IPS-18a (cell line): ENCODE measurements around the gene HNRNPD.
"Not testable (repeated sequence)": the region's sequence is repeated elsewhere in the genome, so short reads cannot be mapped to it uniquely, and the experiment has no call there.

Source experiments
- H3K27ac ChIP-seq: one replicate; pipeline ENCODE4 v1.5.1; 2013; ENCODE audit warnings: low read length
- H3K27me3 ChIP-seq: one replicate; pipeline ENCODE4 v1.6.1; 2013; ENCODE audit warnings: mild to moderate bottlenecking, low read length; ENCODE audit not compliant: control insufficient read depth, insufficient read depth
- H3K36me3 ChIP-seq: one replicate; pipeline ENCODE4 v1.6.1; 2013; ENCODE audit warnings: low read depth, low read length; ENCODE audit not compliant: control insufficient read depth
- H3K4me1 ChIP-seq: one replicate; pipeline ENCODE4 v1.6.1; 2013; ENCODE audit warnings: low read depth, low read length; ENCODE audit not compliant: control insufficient read depth
- H3K4me3 ChIP-seq: one replicate; pipeline ENCODE4 v1.5.1; 2013; ENCODE audit warnings: low read length
- H3K9ac ChIP-seq: one replicate; pipeline ENCODE4 v1.6.1; 2013; ENCODE audit warnings: mild to moderate bottlenecking, low read length, moderate library complexity
- H3K9me3 ChIP-seq: one replicate; pipeline ENCODE4 v1.6.1; 2013; ENCODE audit warnings: low read depth, low read length; ENCODE audit not compliant: control insufficient read depth

HNRNPD gene, protein sequence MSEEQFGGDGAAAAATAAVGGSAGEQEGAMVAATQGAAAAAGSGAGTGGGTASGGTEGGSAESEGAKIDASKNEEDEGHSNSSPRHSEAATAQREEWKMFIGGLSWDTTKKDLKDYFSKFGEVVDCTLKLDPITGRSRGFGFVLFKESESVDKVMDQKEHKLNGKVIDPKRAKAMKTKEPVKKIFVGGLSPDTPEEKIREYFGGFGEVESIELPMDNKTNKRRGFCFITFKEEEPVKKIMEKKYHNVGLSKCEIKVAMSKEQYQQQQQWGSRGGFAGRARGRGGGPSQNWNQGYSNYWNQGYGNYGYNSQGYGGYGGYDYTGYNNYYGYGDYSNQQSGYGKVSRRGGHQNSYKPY

DNA sequence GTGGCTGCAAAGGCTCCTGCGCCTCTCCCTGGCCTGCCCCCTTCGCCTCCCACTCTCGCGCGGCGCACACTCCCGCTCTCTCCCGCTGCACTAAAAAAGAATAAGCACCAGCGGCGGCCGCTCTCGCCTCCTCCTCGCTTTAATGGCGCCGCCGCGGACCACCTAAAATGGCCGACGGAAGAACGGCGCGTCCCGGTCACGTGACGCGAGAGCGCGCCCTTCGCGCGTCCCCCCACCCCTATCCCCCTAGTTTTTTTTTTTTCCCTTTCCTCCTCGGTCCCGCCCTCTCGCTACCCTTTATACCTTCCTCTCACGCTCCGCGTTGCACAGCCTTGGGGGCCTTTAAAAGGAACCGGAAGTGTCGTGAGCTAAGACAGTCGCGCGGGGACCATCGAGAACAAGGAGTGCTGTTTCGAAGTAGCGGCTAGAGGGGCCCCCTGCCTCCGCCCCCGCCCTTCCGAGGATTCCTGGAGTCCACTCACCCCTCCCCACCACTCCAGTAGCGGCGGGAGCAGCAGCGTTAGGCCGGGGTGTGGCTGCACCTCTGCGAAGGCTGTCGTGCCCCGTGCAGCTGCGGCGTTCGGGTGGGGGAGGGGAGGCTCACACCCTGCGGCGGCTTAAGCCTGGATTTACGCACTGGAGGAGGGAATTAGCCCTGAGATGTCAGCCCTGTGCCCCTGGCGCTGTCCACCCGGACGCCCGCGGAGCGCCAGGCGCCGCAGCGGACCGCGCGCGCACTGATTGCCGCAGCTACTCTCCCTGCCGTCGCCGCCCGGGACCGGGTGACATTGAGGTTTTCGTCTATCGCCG, at the start of gene HNRNPD:
TSS of gene HNRNPD (minus strand) at position 176 of the 810 bp plus-strand sequence. CDS start 313 bp downstream, outside the sequence.
- peak within 1 kb of the TSS; percentile 100 for H3K9ac ChIP-seq
- no peaks in the 10 kb centered on the region for H3K9me3 ChIP-seq
- peaks cover 21% of the 10 kb centered on the region for H3K4me1 ChIP-seq
- H3K27me3 ChIP-seq, result no peaks in the 10 kb centered on the region
- H3K27ac ChIP-seq, result peak within 1 kb of the TSS; percentile 96
- H3K4me3 ChIP-seq, result peak within 1 kb of the TSS; percentile 96
- H3K36me3 ChIP-seq, result peaks cover 38% of the 10 kb centered on the region

DNA sequence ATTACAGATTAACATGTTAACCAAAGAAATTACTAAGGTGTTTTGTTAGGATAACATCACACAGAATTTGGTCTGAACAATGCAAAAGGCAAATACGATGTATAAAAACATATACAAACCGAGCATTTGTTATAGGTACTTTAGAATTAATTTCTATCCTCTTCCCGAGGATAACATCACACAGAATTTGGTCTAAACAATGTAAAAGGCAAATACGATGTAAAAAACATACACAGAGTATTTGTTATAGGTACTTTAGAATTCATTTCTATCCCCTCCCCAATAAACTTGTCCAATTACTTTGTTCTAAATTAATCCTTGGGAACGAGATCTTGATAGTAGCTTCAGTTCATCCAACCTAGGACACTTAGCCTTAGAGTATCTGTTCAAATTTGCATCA, 48.8 kb upstream of the HNRNPD start:
- Histone ChIP-seq H3K36me3 (peaks cover 47% of the 10 kb centered on the region), H3K9ac (no peak overlapping the region), H3K4me1 (peaks cover 9% of the 10 kb centered on the region), H3K9me3 (no peaks in the 10 kb centered on the region), H3K27ac (no peak overlapping the region), H3K27me3 (no peaks in the 10 kb centered on the region), H3K4me3 (no peak overlapping the region)

DNA sequence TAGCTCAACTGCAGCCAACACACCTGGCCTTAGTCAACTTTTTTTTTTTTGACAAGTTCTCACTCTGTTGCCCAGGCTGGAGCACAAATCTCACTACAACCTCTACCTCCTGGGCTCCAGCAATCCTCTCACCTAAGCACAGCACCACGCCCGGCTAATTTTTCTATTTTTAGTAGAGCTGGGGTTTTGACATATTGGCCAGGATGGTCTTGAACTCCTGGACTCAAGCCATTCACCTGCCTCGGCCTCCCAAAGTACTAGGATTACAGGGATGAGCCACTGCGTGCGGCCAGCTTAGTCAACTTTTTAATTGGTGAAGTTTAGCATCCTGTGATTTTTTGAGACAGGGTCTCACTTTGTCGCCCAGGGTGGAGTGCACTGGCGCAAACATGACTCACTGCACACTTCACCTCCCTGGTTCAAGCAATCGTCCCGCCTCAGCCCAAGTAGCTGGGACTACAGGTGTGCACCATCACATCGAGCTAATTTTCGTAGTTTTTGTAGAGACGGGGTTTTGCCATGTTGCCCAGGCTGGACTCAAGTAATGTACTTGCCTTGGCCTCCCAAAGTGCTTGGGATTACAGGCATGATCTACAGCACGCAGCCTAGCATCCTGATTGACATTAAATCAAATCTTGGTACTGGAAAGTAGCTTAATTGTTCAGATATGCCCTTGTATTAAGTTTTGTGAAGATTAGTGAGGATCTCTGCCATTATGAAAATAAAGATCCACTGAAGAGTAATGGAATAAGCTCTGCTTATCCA, 48.2 kb upstream of the HNRNPD start:
- H3K27me3 ChIP-seq, result no peaks in the 10 kb centered on the region
- H3K4me1 ChIP-seq, result peaks cover 6% of the 10 kb centered on the region
- no peak overlapping the region for H3K27ac ChIP-seq
- peaks cover 41% of the 10 kb centered on the region for H3K36me3 ChIP-seq
- no peak overlapping the region for H3K9ac ChIP-seq
- H3K9me3 ChIP-seq, result no peaks in the 10 kb centered on the region
- H3K4me3 ChIP-seq, result no peak overlapping the region

DNA sequence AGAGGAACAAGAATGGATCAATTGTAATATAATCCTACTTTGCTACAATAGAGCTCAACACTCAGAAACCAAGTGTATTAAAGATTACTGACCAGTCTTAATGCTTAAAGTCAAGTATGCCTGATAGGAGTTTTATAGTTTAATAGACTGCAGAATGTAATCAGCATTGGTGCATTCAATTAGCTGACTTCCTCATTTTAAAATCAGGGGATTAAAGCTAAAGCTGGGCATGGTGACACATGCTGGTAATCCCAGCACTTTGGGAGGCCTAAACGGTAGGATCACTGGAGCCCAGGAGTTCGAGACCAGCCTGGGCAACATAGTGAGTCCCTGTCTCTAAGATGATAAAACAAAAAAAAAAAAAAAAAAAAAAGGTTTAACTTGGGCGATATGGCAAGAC, 45.7 kb upstream of the HNRNPD start:
- no peak overlapping the region for H3K27ac ChIP-seq
- H3K36me3 ChIP-seq, result peaks cover 16% of the 10 kb centered on the region
- no peaks in the 10 kb centered on the region for H3K9me3 ChIP-seq
- no peaks in the 10 kb centered on the region for H3K27me3 ChIP-seq
- H3K4me3 ChIP-seq, result no peak overlapping the region
- H3K4me1 ChIP-seq, result peaks cover 8% of the 10 kb centered on the region
- H3K9ac ChIP-seq, result no peak overlapping the region

DNA sequence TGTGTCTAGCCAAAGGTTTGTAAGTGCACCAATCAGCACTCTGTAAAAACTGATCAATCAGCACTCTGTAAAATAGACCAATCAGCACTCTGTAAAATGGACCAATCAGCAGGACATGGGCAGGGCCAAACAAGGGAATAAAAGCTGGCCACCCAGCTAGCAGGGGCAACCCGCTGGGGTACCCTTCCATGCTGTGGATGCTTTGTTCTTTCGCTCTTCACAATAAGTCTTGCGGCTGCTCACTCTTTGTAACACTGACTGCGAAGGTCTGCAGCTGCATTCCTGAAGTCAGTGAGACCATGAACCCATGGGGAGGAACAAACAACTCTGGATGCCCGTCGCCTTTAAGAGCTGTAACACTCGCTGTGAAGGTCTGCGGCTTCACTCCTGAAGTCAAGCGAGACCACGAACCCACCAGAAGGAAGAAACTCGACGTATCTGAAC, 42.2 kb upstream of the HNRNPD start:
- no peaks in the 10 kb centered on the region for H3K36me3 ChIP-seq
- H3K9me3 ChIP-seq, result no peaks in the 10 kb centered on the region
- H3K4me1 ChIP-seq, result peaks cover 8% of the 10 kb centered on the region
- H3K9ac ChIP-seq, result no peak overlapping the region
- H3K27ac ChIP-seq, result no peak overlapping the region
- H3K27me3 ChIP-seq, result no peaks in the 10 kb centered on the region
- no peak overlapping the region for H3K4me3 ChIP-seq

DNA sequence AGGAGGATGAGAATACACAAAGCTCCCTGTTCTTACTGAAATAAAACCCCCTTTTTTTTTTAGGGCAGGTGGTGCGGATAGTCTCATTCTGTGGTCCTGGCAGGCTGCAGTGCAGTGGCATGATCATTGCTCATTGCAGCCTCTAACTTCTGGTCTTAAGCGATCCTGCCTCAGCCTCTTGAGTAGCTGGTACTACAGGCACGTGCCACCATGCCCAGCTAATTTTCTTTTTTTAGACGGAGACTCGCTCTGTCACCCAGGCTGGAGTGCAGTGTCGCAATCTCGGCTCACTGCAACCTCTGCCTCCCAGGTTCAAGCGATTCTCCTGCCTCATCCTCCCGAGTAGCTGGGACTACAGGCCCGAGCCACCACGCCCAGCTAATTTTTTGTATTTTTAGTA, 41.3 kb upstream of the HNRNPD start:
- H3K27me3 ChIP-seq, H3K36me3 ChIP-seq, H3K9ac ChIP-seq, H3K9me3 ChIP-seq, H3K4me1 ChIP-seq, H3K4me3 ChIP-seq, H3K27ac ChIP-seq: not testable (repeated sequence)

DNA sequence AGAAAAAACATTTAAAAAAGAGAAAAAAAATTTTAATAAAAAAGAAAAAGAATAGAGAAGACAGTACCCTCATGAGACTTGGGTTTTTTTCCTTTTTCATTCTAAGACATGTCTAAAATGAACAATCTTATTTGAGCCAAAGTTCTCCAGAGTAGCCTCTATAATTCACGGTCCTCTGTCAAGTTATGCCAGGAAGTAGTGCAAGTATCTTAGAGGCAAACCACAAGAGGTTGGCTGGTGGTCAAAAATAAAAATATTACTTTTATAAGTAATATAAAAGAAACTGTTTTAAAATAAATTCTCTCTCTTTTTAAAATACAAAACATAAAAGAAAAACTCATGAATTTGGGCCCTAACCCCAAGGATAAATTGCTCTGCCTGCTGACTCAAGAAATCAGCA, 29.9 kb upstream of the HNRNPD start:
- Histone ChIP-seq H3K27me3 (no peaks in the 10 kb centered on the region), H3K4me3 (no peak overlapping the region), H3K9ac (no peak overlapping the region), H3K9me3 (no peaks in the 10 kb centered on the region), H3K27ac (no peak overlapping the region), H3K4me1 (no peaks in the 10 kb centered on the region), H3K36me3 (no peaks in the 10 kb centered on the region)

DNA sequence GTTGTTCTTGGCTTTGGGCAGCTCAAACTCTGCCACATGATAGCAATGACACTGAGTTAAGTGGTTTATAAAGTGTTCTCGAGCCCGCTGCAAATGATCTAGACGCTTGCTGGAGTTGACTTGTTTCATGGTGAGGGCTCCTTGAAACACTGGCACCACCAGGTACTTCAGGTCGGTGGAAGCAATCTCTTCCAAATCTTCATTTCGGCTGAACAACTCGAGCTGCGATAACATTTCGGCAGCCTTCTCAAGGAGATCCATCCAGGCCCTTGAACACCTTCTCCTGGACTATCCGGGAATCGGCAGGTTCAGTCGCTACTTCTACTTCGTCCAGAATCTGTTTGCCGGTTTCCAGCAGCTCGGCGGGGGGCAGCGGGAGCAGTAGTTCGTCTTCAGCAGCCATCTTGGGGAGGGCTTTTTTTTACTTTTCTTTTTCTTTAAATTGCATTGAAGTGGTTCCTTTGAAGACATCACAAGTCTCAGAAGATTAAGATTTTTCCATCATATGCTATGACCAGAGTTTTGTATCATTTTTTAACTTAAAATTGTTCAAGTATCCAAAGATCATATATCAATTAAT, 28.5 kb upstream of the HNRNPD start:
- H3K9ac ChIP-seq, result no peak overlapping the region
- H3K4me3 ChIP-seq, result no peak overlapping the region
- no peaks in the 10 kb centered on the region for H3K9me3 ChIP-seq
- no peak overlapping the region for H3K27ac ChIP-seq
- no peaks in the 10 kb centered on the region for H3K4me1 ChIP-seq
- no peaks in the 10 kb centered on the region for H3K27me3 ChIP-seq
- no peaks in the 10 kb centered on the region for H3K36me3 ChIP-seq

DNA sequence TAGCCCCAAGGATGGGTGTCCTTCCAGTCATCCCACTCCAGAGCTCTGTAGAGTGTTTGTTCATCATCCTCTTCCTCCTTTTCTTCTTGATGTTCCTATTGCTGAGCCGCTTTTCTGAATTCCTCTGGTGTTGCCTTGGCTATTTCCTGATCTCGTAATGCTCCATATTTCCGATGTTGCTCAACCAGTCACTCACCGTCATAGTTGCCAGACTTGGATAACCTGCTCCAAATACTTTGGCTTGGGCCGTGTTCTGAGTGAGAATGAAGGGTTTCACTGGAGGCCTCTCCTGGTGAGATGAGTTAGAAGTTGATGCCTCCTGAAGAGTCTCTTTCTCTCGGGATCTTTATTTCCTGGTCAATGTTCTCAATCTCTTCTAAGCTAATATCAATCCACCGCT, 27.8 kb upstream of the HNRNPD start:
- Histone ChIP-seq H3K9ac (no peak overlapping the region), H3K27ac (no peak overlapping the region), H3K9me3 (no peaks in the 10 kb centered on the region), H3K4me3 (no peak overlapping the region), H3K36me3 (no peaks in the 10 kb centered on the region), H3K27me3 (no peaks in the 10 kb centered on the region), H3K4me1 (no peaks in the 10 kb centered on the region)

DNA sequence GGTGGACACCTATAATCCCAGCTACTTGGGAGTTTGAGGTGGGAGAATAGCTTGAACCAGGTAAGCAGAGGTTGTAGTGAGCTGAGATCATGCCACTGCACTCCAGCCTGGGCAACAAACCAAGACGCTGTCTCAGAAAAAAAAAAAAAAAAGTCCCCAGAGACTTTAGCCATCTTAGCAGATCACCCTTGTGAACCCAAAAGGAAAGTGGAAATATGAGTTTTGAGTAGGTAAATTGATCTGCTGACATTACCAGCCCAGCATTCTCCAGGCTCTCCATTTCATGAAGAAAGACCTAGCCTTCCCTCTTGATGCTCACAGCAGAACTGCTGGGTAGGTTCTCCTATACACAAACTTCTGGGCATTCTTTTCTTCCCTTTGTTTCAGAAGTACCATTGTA, 24.5 kb upstream of the HNRNPD start:
- H3K9ac ChIP-seq, result no peak overlapping the region
- no peaks in the 10 kb centered on the region for H3K9me3 ChIP-seq
- no peak overlapping the region for H3K27ac ChIP-seq
- no peak overlapping the region for H3K4me3 ChIP-seq
- H3K27me3 ChIP-seq, result no peaks in the 10 kb centered on the region
- H3K36me3 ChIP-seq, result no peaks in the 10 kb centered on the region
- H3K4me1 ChIP-seq, result no peaks in the 10 kb centered on the region

DNA sequence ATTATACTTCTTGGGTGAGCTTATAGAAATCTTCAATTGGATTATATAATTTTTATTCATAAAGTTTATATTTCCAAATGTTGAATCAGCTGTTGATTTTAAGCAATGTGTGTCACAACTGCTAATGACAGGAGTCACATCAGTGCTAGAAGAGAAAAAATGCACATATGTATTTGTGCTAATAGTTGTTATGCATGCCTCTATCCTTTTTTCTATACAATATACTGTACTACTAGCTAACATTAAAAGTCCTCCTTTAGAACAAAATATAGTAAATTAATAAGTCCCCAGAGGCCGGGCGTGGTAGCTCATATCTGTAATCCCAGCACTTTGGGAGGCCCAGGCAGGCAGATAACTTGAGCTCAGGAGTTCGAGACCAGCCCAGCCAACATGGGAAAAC, 23.7 kb upstream of the HNRNPD start:
- Histone ChIP-seq H3K4me1 (no peaks in the 10 kb centered on the region), H3K36me3 (no peaks in the 10 kb centered on the region), H3K9me3 (no peaks in the 10 kb centered on the region), H3K9ac (no peak overlapping the region), H3K27ac (no peak overlapping the region), H3K4me3 (no peak overlapping the region), H3K27me3 (no peaks in the 10 kb centered on the region)
